GM13977 (cell line): ENCODE results near the gene ABCC10.
"Not testable (repeated sequence)": the region's sequence is repeated elsewhere in the genome, so short reads cannot be mapped to it uniquely, and the experiment has no call there.

Experiments used
- DNase-seq: peaks from one replicate; pipeline ENCODE4 v3.0.0; 2012; ENCODE audit warnings: low spot score
- CTCF ChIP-seq: IDR thresholded peaks from 2 replicates; pipeline ENCODE4 v1.5.1; 2012; ENCODE audit warnings: mild to moderate bottlenecking, control low read depth; ENCODE audit not compliant: insufficient read depth; ENCODE audit errors: extremely low read depth, missing control alignments
- in situ Hi-C: fragments of 300-500 bp; cut with MboI; formaldehyde crosslinking; loops from one replicate; pipeline ENCODE4 v1.12.0; 2022; ENCODE audit warnings: low sequenced_read_pairs, low pct_unique_long_range_greater_than_20kb, mixed read lengths, inconsistent platforms; ENCODE audit not compliant: unreplicated experiment

ABCC10 gene

GRCh38 chr6:43427406-43428111 lies at the start of gene ABCC10:
Gene ABCC10, plus strand, starts transcription at chr6:43427541. Its CDS starts 438 bp downstream, at chr6:43427979.
- TF ChIP-seq CTCF = peak; percentile 31
- in situ Hi-C loops = no loop called here
- peak; percentile 97 for DNase-seq

GRCh38 chr6:43377710-43378229 lies 49.6 kb upstream of the ABCC10 start:
- no peak for DNase-seq
- in situ Hi-C loops = no loop called here
- no peak for TF ChIP-seq CTCF

GRCh38 chr6:43378631-43379030 lies 48.7 kb upstream of the ABCC10 start:
- no peak for DNase-seq
- in situ Hi-C loops = no loop called here

GRCh38 chr6:43380858-43381257 lies 46.5 kb upstream of the ABCC10 start:
- in situ Hi-C loops, DNase-seq: not testable (repeated sequence)

More at GRCh38 chr6:43378631-43379030, 48.7 kb upstream of the ABCC10 start:
- TF ChIP-seq CTCF = no peak

- in situ Hi-C loops = no loop called here
- TF ChIP-seq CTCF = no peak
- no peak for DNase-seq
These were observed 44.2 kb upstream of the ABCC10 start for GRCh38 chr6:43383021-43383667.

GRCh38 chr6:43386492-43386891 lies 40.8 kb upstream of the ABCC10 start:
- DNase-seq = no peak
- peak; percentile 39 for TF ChIP-seq CTCF
- in situ Hi-C loops = no loop called here

GRCh38 chr6:43389730-43390295 lies 37.5 kb upstream of the ABCC10 start:
- no peak for TF ChIP-seq CTCF
- DNase-seq = no peak
- in situ Hi-C loops = no loop called here

GRCh38 chr6:43390753-43391439 lies 36.4 kb upstream of the ABCC10 start:
- in situ Hi-C loops, DNase-seq: not testable (repeated sequence)
